Smooth muscle cell (in vitro differentiated cells): Measurements from ENCODE around the gene P3H4. TPM values are rescaled to one million over a fixed set of nuclear protein-coding genes. Genes with fewer than 3 reads are reported as not detected.

Experiments used
- DNase-seq: peaks from one replicate; lab custom pipeline; 2025; ENCODE audit not compliant: unreplicated experiment; lab: John Stamatoyannopoulos, UW
- H2AFZ ChIP-seq: fragments of 200-600 bp; sonication (generic); 2 replicates; pipeline ENCODE4 v1.6.0; 2016; ENCODE audit warnings: antibody characterized with exemption, low read depth, mild to moderate bottlenecking
- H3F3A ChIP-seq: fragments of 200-600 bp; sonication (generic); 2 replicates; pipeline ENCODE4 v1.6.0; 2017; ENCODE audit warnings: antibody characterized with exemption, low read depth
- H3K27ac ChIP-seq: fragments of 200-600 bp; sonication (generic); 2 replicates; pipeline ENCODE4 v1.5.1; 2016; ENCODE audit warnings: low read depth, mild to moderate bottlenecking
- H3K27me3 ChIP-seq: fragments of 200-600 bp; sonication (generic); 2 replicates; pipeline ENCODE4 v1.6.1; 2016; ENCODE audit warnings: low read depth, mild to moderate bottlenecking
- H3K36me3 ChIP-seq: fragments of 200-600 bp; sonication (generic); 2 replicates; pipeline ENCODE4 v1.5.1; 2016; ENCODE audit warnings: low read depth
- H3K4me1 ChIP-seq: fragments of 200-600 bp; sonication (generic); 2 replicates; pipeline ENCODE4 v1.5.1; 2016; ENCODE audit warnings: low read depth
- H3K4me2 ChIP-seq: fragments of 200-600 bp; sonication (generic); 2 replicates; pipeline ENCODE4 v1.6.0; 2016; ENCODE audit warnings: mild to moderate bottlenecking
- H3K4me3 ChIP-seq: fragments of 200-600 bp; sonication (generic); 2 replicates; pipeline ENCODE4 v1.5.1; 2016; ENCODE audit warnings: mild to moderate bottlenecking
- H3K79me2 ChIP-seq: fragments of 200-600 bp; sonication (generic); 2 replicates; pipeline ENCODE4 v1.6.0; 2016; ENCODE audit warnings: low read depth, mild to moderate bottlenecking
- H3K9ac ChIP-seq: fragments of 200-600 bp; sonication (generic); 2 replicates; pipeline ENCODE4 v1.6.0; 2016; ENCODE audit warnings: low read depth
- H3K9me3 ChIP-seq: fragments of 200-600 bp; sonication (generic); replicated peaks from 2 replicates; pipeline ENCODE4 v1.5.1; 2016; ENCODE audit warnings: low read depth
- H4K20me1 ChIP-seq: fragments of 200-600 bp; sonication (generic); 2 replicates; pipeline ENCODE4 v1.6.0; 2016; ENCODE audit warnings: low read depth
- WGBS: methylation state at CpG from one replicate; pipeline ENCODE4 v1.1.7; 2016; ENCODE audit warnings: low lambda C conversion rate; 5-methylcytosine and 5-hydroxymethylcytosine counted together
- polyA plus RNA-seq: library from polyadenylated mRNA; unstranded; fragments of >200 nt; fragmentation: Nextera tagmentation; extraction: Ambion mirVana; gene quantifications from 2 replicates; pipeline ENCODE4 v1.2.1, GENCODE V29; 2016
- total RNA-seq: library from RNA; depleted of rRNA; stranded (reverse); fragments of >200 nt; gene quantifications from 2 replicates; pipeline ENCODE4 v1.2.3, GENCODE V29; 2014
- TF ChIP-seq, protein P1 (sequence below): fragments of 200-600 bp; sonication (generic); IDR thresholded peaks from 2 replicates; pipeline ENCODE4 v1.5.1; 2017; ENCODE audit warnings: borderline replicate concordance, mild to moderate bottlenecking, antibody characterized with exemption; ENCODE audit not compliant: insufficient read depth, poor library complexity, severe bottlenecking

P3H4 gene
- total and polyA plus RNA-seq, 2 experiments from 2014 or later: 98.6 to 186 TPM

DNA sequence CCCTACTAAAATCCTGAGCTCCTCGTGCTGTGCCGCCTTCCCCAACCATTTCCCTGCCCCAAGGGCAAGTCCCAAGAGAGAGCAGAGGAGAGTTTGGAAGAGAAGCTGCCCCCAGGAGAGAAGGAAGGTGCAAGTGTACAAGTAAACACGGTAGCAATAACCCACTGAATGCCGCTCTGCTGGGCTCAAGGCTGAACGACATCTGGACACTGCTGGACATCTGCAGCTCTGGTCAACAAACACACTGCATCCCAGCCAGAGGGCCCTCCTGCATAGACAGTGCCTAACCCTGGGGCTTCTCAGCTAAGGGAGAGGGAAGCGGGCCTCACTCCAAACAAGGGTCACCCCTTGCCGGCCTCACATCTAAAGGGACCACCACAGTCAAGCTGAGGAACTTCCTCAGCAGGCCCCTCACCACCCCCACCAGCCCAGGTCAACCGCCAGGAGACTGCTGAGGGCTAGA is 38.0 kb downstream of the P3H4 start:
- Histone ChIP-seq H3K79me2 (peaks cover 53% of the 10 kb centered on the region), H3K4me3 (no peak overlapping the region), H3K27me3 (no peaks in the 10 kb centered on the region), H3K4me2 (peak overlapping the region; percentile 28), H2AFZ (no peak overlapping the region), H3K9ac (peak overlapping the region; percentile 51), H3K27ac (peak overlapping the region; percentile 90), H4K20me1 (peaks cover 77% of the 10 kb centered on the region), H3K36me3 (no peaks in the 10 kb centered on the region), H3K4me1 (peaks cover 29% of the 10 kb centered on the region), H3K9me3 (no peaks in the 10 kb centered on the region), H3F3A (peaks cover 18% of the 10 kb centered on the region)
- DNase-seq: no peak
- WGBS: 40% methylated on average over 8 of the region's 8 CpGs
- TF ChIP-seq, protein P1, sequence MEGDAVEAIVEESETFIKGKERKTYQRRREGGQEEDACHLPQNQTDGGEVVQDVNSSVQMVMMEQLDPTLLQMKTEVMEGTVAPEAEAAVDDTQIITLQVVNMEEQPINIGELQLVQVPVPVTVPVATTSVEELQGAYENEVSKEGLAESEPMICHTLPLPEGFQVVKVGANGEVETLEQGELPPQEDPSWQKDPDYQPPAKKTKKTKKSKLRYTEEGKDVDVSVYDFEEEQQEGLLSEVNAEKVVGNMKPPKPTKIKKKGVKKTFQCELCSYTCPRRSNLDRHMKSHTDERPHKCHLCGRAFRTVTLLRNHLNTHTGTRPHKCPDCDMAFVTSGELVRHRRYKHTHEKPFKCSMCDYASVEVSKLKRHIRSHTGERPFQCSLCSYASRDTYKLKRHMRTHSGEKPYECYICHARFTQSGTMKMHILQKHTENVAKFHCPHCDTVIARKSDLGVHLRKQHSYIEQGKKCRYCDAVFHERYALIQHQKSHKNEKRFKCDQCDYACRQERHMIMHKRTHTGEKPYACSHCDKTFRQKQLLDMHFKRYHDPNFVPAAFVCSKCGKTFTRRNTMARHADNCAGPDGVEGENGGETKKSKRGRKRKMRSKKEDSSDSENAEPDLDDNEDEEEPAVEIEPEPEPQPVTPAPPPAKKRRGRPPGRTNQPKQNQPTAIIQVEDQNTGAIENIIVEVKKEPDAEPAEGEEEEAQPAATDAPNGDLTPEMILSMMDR: no peak

DNA sequence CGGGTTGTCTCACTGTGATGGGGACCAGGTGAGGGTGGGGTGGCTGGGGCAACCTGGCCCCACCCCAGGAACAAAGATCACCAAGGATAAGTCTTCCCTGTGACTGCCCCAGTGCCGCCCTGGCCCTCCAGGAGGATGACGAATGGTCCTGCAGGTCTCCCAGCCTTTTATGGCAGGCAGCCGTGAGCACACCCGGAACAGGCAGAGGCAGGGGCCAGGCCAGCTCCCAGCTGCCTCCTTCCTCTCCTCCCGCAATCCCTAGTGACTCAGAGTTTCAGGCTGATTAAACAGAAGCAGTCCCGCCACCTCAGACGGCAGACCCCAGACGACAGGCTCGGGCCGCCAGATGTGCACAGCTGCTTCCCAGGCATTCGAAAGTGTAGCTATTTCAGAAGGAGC is 38.6 kb downstream of the P3H4 start:
- peak; percentile 43 for DNase-seq
- Histone ChIP-seq H3K9me3 (no peaks in the 10 kb centered on the region), H4K20me1 (peaks cover 79% of the 10 kb centered on the region), H3K27ac (peak overlapping the region; percentile 90), H3K79me2 (peaks cover 53% of the 10 kb centered on the region), H2AFZ (no peak overlapping the region), H3F3A (peaks cover 16% of the 10 kb centered on the region), H3K4me3 (no peak overlapping the region), H3K27me3 (no peaks in the 10 kb centered on the region), H3K4me2 (peak overlapping the region; percentile 28), H3K9ac (peak overlapping the region; percentile 51), H3K36me3 (no peaks in the 10 kb centered on the region), H3K4me1 (peaks cover 28% of the 10 kb centered on the region)
- TF ChIP-seq, protein P1: no peak
- 6% methylated on average over 12 of the region's 12 CpGs for WGBS

DNA sequence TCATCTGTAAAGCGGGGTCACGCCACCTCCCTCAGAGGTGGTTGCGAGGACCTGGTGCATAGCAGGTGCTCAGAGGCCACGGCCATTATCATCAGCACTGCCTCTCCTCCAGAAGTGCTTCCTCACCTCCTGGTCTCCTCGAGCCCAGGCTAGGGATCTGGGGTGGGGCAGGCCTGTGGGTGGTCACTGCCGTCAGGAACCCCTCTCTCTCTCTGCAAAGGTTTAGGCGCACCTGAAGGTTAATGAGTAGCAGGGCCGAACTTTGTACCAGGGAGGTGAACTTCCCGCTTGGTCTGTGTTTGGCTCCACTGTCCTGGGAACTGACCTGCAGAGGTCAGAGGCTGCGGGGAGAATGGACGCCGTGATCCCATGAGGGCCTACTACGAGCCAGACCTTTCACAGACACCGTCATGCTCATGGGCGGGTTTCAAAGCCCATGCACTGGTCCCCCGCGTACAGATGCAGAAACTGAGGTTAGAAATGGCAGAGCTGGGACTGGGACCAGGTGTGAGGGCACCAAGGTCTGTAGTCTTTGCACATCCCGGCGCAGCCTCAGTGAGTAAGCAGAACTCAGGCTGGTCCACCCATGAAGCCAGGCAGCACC is 39.1 kb downstream of the P3H4 start:
- H3K4me1 ChIP-seq: peaks cover 23% of the 10 kb centered on the region
- no peaks in the 10 kb centered on the region for H3K36me3 ChIP-seq
- peaks cover 79% of the 10 kb centered on the region for H4K20me1 ChIP-seq
- peak overlapping the region; percentile 34 for H3K9ac ChIP-seq
- no peak overlapping the region for H2AFZ ChIP-seq
- peak overlapping the region; percentile 90 for H3K27ac ChIP-seq
- no peaks in the 10 kb centered on the region for H3K27me3 ChIP-seq
- no peak for DNase-seq
- H3K4me2 ChIP-seq: peak overlapping the region; percentile 15
- 89% methylated on average over 19 of the region's 19 CpGs for WGBS
- peaks cover 14% of the 10 kb centered on the region for H3F3A ChIP-seq
- H3K4me3 ChIP-seq: no peak overlapping the region
- TF ChIP-seq, protein P1: no peak
- peaks cover 53% of the 10 kb centered on the region for H3K79me2 ChIP-seq
- H3K9me3 ChIP-seq: no peaks in the 10 kb centered on the region

DNA sequence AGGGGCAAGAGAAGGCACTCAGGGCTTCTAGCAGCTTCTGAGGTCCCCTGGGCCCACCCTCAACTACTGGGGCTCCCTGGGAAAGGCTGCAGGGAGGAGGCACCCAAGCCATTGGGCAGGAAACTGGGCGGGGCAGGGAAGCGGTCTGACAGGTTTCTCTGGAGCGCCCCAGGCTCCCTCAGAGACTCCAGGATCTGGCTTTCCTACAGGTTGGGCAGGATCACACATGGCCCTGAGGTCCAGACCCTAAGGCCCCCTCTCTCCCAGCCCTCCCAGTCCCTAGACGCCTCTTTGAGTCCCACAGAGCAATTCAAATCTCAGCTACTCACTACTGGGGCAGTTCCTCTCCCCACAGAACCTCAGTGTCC is 39.5 kb downstream of the P3H4 start:
- peaks cover 78% of the 10 kb centered on the region for H4K20me1 ChIP-seq
- WGBS: 65% methylated on average over 4 of the region's 4 CpGs
- H3K4me1 ChIP-seq: peaks cover 19% of the 10 kb centered on the region

More for the DNA sequence above, 39.5 kb downstream of the P3H4 start:
- H3K36me3 ChIP-seq: no peaks in the 10 kb centered on the region
- H3K27ac ChIP-seq: peak overlapping the region; percentile 90
- H2AFZ ChIP-seq: no peak overlapping the region
- no peak overlapping the region for H3K4me3 ChIP-seq
- H3K4me2 ChIP-seq: peak overlapping the region; percentile 15
- H3K27me3 ChIP-seq: no peaks in the 10 kb centered on the region
- H3K9me3 ChIP-seq: no peaks in the 10 kb centered on the region
- TF ChIP-seq, protein P1: no peak
- DNase-seq: no peak
- H3K9ac ChIP-seq: peak overlapping the region; percentile 34
- H3K79me2 ChIP-seq: peaks cover 53% of the 10 kb centered on the region
- peaks cover 14% of the 10 kb centered on the region for H3F3A ChIP-seq
